Measurements from ENCODE around the gene MYH15. TPM values are rescaled to one million over a fixed set of nuclear protein-coding genes. Genes with fewer than 3 reads are reported as not detected.
A peak's percentile ranks its signal among the peaks of the same experiment; 100 is the strongest.

MYH15 gene
- polyA plus RNA-seq, 4 donors, result 0.27 to 0.48 (median 0.35) TPM; not detected in 1

GRCh38 chr3:108403686-108404345 lies 106.6 kb downstream of the MYH15 start:
- Histone ChIP-seq H3K4me3 (ENCODE audit: low read depth in 1 of 3, low read length in 3 of 3) (no peak overlapping the region), H3K9me3 (ENCODE audit: control insufficient read depth in 2 of 2, insufficient read depth in 1 of 2, low read depth in 1 of 2, low read length in 1 of 2) (no peaks in the 10 kb centered on the region), H3K27ac (ENCODE audit: low read depth in 1 of 3, low read length in 2 of 3) (no peak overlapping the region), H3K36me3 (ENCODE audit: control insufficient read depth in 3 of 3, insufficient read depth in 2 of 3, low read depth in 1 of 3, low read length in 3 of 3) (no peaks in the 10 kb centered on the region), H3K27me3 (ENCODE audit: control insufficient read depth in 3 of 3, insufficient read depth in 3 of 3, low read length in 3 of 3) (no peaks in the 10 kb centered on the region), H3K4me1 (ENCODE audit: control insufficient read depth in 3 of 3, insufficient read depth in 2 of 3, low read depth in 1 of 3, low read length in 2 of 3) (peaks cover 4 to 16% (median 7%) of the 10 kb centered on the region in 3 donors)
- FAIRE-seq (no peak), DNase-seq (no peak)
- WGBS, 3 donors, result 37 to 65% (median 45%) methylated on average over 4 of the region's 4 CpGs

- FAIRE-seq (peak; percentile 5), DNase-seq (peak; percentile 48 to 85)
- H3K27ac ChIP-seq (ENCODE audit: low read depth in 1 of 3, low read length in 2 of 3), result no peak overlapping the region
- no peak overlapping the region for H3K4me3 ChIP-seq (ENCODE audit: low read depth in 1 of 3, low read length in 3 of 3)
- H3K9me3 ChIP-seq (ENCODE audit: control insufficient read depth in 2 of 2, insufficient read depth in 1 of 2, low read depth in 1 of 2, low read length in 1 of 2), result no peaks in the 10 kb centered on the region
- WGBS, 3 donors, result 9 to 39% (median 31%) methylated on average over 1 of the region's 1 CpG
- no peaks in the 10 kb centered on the region for H3K36me3 ChIP-seq (ENCODE audit: control insufficient read depth in 3 of 3, insufficient read depth in 2 of 3, low read depth in 1 of 3, low read length in 3 of 3)
- no peaks in the 10 kb centered on the region for H3K27me3 ChIP-seq (ENCODE audit: control insufficient read depth in 3 of 3, insufficient read depth in 3 of 3, low read length in 3 of 3)
- peaks cover 4 to 16% (median 4%) of the 10 kb centered on the region in 3 donors for H3K4me1 ChIP-seq (ENCODE audit: control insufficient read depth in 3 of 3, insufficient read depth in 2 of 3, low read depth in 1 of 3, low read length in 2 of 3)
Observed at GRCh38 chr3:108403198-108403597, 107.2 kb downstream of the MYH15 start.

GRCh38 chr3:108401836-108402235 lies 108.6 kb downstream of the MYH15 start:
- DNase-seq (no peak), FAIRE-seq (no peak)
- WGBS, 3 donors, result 88 to 95% (median 91%) methylated on average over 2 of the region's 2 CpGs
- Histone ChIP-seq H3K4me1 (ENCODE audit: control insufficient read depth in 3 of 3, insufficient read depth in 2 of 3, low read depth in 1 of 3, low read length in 2 of 3) (peaks cover 4 to 13% (median 4%) of the 10 kb centered on the region in 3 donors), H3K36me3 (ENCODE audit: control insufficient read depth in 3 of 3, insufficient read depth in 2 of 3, low read depth in 1 of 3, low read length in 3 of 3) (no peaks in the 10 kb centered on the region), H3K27me3 (ENCODE audit: control insufficient read depth in 3 of 3, insufficient read depth in 3 of 3, low read length in 3 of 3) (no peaks in the 10 kb centered on the region), H3K4me3 (ENCODE audit: low read depth in 1 of 3, low read length in 3 of 3) (no peak overlapping the region), H3K27ac (ENCODE audit: low read depth in 1 of 3, low read length in 2 of 3) (no peak overlapping the region), H3K9me3 (ENCODE audit: control insufficient read depth in 2 of 2, insufficient read depth in 1 of 2, low read depth in 1 of 2, low read length in 1 of 2) (no peaks in the 10 kb centered on the region)

GRCh38 chr3:108398510-108398909 lies 111.9 kb downstream of the MYH15 start:
- Histone ChIP-seq H3K27me3 (ENCODE audit: control insufficient read depth in 3 of 3, insufficient read depth in 3 of 3, low read length in 3 of 3) (no peaks in the 10 kb centered on the region), H3K4me3 (ENCODE audit: low read depth in 1 of 3, low read length in 3 of 3) (no peak overlapping the region), H3K4me1 (ENCODE audit: control insufficient read depth in 3 of 3, insufficient read depth in 2 of 3, low read depth in 1 of 3, low read length in 2 of 3) (peaks cover 0 to 4% (median 0%) of the 10 kb centered on the region in 3 donors), H3K9me3 (ENCODE audit: control insufficient read depth in 2 of 2, insufficient read depth in 1 of 2, low read depth in 1 of 2, low read length in 1 of 2) (no peaks in the 10 kb centered on the region), H3K36me3 (ENCODE audit: control insufficient read depth in 3 of 3, insufficient read depth in 2 of 3, low read depth in 1 of 3, low read length in 3 of 3) (no peaks in the 10 kb centered on the region), H3K27ac (ENCODE audit: low read depth in 1 of 3, low read length in 2 of 3) (no peak overlapping the region)
- FAIRE-seq (no peak), DNase-seq (no peak)
- WGBS, 3 donors, result 95 to 98% (median 96%) methylated on average over 6 of the region's 6 CpGs

- Histone ChIP-seq H3K27me3 (ENCODE audit: control insufficient read depth in 3 of 3, insufficient read depth in 3 of 3, low read length in 3 of 3) (no peaks in the 10 kb centered on the region), H3K27ac (ENCODE audit: low read depth in 1 of 3, low read length in 2 of 3) (no peak overlapping the region), H3K9me3 (ENCODE audit: control insufficient read depth in 2 of 2, insufficient read depth in 1 of 2, low read depth in 1 of 2, low read length in 1 of 2) (no peaks in the 10 kb centered on the region), H3K4me1 (ENCODE audit: control insufficient read depth in 3 of 3, insufficient read depth in 2 of 3, low read depth in 1 of 3, low read length in 2 of 3) (no peaks in the 10 kb centered on the region), H3K36me3 (ENCODE audit: control insufficient read depth in 3 of 3, insufficient read depth in 2 of 3, low read depth in 1 of 3, low read length in 3 of 3) (no peaks in the 10 kb centered on the region), H3K4me3 (ENCODE audit: low read depth in 1 of 3, low read length in 3 of 3) (no peak overlapping the region)
- 84 to 95% (median 93%) methylated on average over 1 of the region's 1 CpG for WGBS, 3 donors
- DNase-seq (no peak), FAIRE-seq (no peak)
Observed at GRCh38 chr3:108396336-108396735, 114.1 kb downstream of the MYH15 start.

GRCh38 chr3:108394563-108394962 lies 115.8 kb downstream of the MYH15 start:
- H3K27ac ChIP-seq (ENCODE audit: low read depth in 1 of 3, low read length in 2 of 3), result no peak overlapping the region
- no peak overlapping the region for H3K4me3 ChIP-seq (ENCODE audit: low read depth in 1 of 3, low read length in 3 of 3)
- H3K9me3 ChIP-seq (ENCODE audit: control insufficient read depth in 2 of 2, insufficient read depth in 1 of 2, low read depth in 1 of 2, low read length in 1 of 2), result no peaks in the 10 kb centered on the region
- no peaks in the 10 kb centered on the region for H3K27me3 ChIP-seq (ENCODE audit: control insufficient read depth in 3 of 3, insufficient read depth in 3 of 3, low read length in 3 of 3)
- FAIRE-seq (no peak), DNase-seq (no peak)
- H3K4me1 ChIP-seq (ENCODE audit: control insufficient read depth in 3 of 3, insufficient read depth in 2 of 3, low read depth in 1 of 3, low read length in 2 of 3), result no peaks in the 10 kb centered on the region
- WGBS, 3 donors, result 64 to 80% (median 71%) methylated on average over 3 of the region's 3 CpGs
- no peaks in the 10 kb centered on the region for H3K36me3 ChIP-seq (ENCODE audit: control insufficient read depth in 3 of 3, insufficient read depth in 2 of 3, low read depth in 1 of 3, low read length in 3 of 3)

- peaks cover 0 to 3% (median 0%) of the 10 kb centered on the region in 3 donors for H3K4me1 ChIP-seq (ENCODE audit: control insufficient read depth in 3 of 3, insufficient read depth in 2 of 3, low read depth in 1 of 3, low read length in 2 of 3)
- FAIRE-seq (no peak), DNase-seq (no peak)
- H3K36me3 ChIP-seq (ENCODE audit: control insufficient read depth in 3 of 3, insufficient read depth in 2 of 3, low read depth in 1 of 3, low read length in 3 of 3), result no peaks in the 10 kb centered on the region
- 96 to 100% (median 96%) methylated on average over 2 of the region's 2 CpGs for WGBS, 3 donors
- no peaks in the 10 kb centered on the region for H3K9me3 ChIP-seq (ENCODE audit: control insufficient read depth in 2 of 2, insufficient read depth in 1 of 2, low read depth in 1 of 2, low read length in 1 of 2)
- H3K27ac ChIP-seq (ENCODE audit: low read depth in 1 of 3, low read length in 2 of 3), result no peak overlapping the region
- no peak overlapping the region for H3K4me3 ChIP-seq (ENCODE audit: low read depth in 1 of 3, low read length in 3 of 3)
- no peaks in the 10 kb centered on the region for H3K27me3 ChIP-seq (ENCODE audit: control insufficient read depth in 3 of 3, insufficient read depth in 3 of 3, low read length in 3 of 3)
Observed at GRCh38 chr3:108394016-108394415, 116.4 kb downstream of the MYH15 start.

- Histone ChIP-seq H3K27ac (ENCODE audit: low read depth in 1 of 3, low read length in 2 of 3) (no peak overlapping the region), H3K36me3 (ENCODE audit: control insufficient read depth in 3 of 3, insufficient read depth in 2 of 3, low read depth in 1 of 3, low read length in 3 of 3) (no peaks in the 10 kb centered on the region), H3K4me3 (ENCODE audit: low read depth in 1 of 3, low read length in 3 of 3) (no peak overlapping the region), H3K27me3 (ENCODE audit: control insufficient read depth in 3 of 3, insufficient read depth in 3 of 3, low read length in 3 of 3) (no peaks in the 10 kb centered on the region), H3K9me3 (ENCODE audit: control insufficient read depth in 2 of 2, insufficient read depth in 1 of 2, low read depth in 1 of 2, low read length in 1 of 2) (no peaks in the 10 kb centered on the region), H3K4me1 (ENCODE audit: control insufficient read depth in 3 of 3, insufficient read depth in 2 of 3, low read depth in 1 of 3, low read length in 2 of 3) (peaks cover 0 to 3% (median 0%) of the 10 kb centered on the region in 3 donors)
- WGBS, 3 donors, result 63 to 67% (median 65%) methylated on average over 3 of the region's 3 CpGs
- DNase-seq, result no peak
- no peak for FAIRE-seq
Observed at GRCh38 chr3:108393128-108393900, 117.1 kb downstream of the MYH15 start.
